Activated T-cell treated with anti-CD3 and anti-CD28 coated beads, Interleukin-2, amount 50 U/mL, for 24 hours (primary cell): ENCODE results near the gene TPD52L2.

Experiments used
- DNase-seq: peaks from one replicate; pipeline ENCODE4 v3.0.0-alpha.2; 2020
- H3K27ac Mint-ChIP-seq: 2 replicates; pipeline ENCODE4 v1.8.0; 2020; ENCODE audit warnings: mild to moderate bottlenecking, mixed read lengths
- H3K27me3 Mint-ChIP-seq: 2 replicates; pipeline ENCODE4 v1.8.0; 2020; ENCODE audit warnings: mixed read lengths
- H3K36me3 Mint-ChIP-seq: 2 replicates; pipeline ENCODE4 v1.8.0; 2020; ENCODE audit warnings: low read depth, mixed read lengths
- H3K4me1 Mint-ChIP-seq: 2 replicates; pipeline ENCODE4 v1.8.0; 2020; ENCODE audit warnings: low read depth, mixed read lengths
- H3K4me3 Mint-ChIP-seq: 2 replicates; pipeline ENCODE4 v1.8.0; 2020; ENCODE audit warnings: mild to moderate bottlenecking, moderate library complexity, mixed read lengths
- H3K9me3 Mint-ChIP-seq: 2 replicates; pipeline ENCODE4 v1.8.0; 2020; ENCODE audit warnings: mixed read lengths

The TPD52L2 gene

DNA sequence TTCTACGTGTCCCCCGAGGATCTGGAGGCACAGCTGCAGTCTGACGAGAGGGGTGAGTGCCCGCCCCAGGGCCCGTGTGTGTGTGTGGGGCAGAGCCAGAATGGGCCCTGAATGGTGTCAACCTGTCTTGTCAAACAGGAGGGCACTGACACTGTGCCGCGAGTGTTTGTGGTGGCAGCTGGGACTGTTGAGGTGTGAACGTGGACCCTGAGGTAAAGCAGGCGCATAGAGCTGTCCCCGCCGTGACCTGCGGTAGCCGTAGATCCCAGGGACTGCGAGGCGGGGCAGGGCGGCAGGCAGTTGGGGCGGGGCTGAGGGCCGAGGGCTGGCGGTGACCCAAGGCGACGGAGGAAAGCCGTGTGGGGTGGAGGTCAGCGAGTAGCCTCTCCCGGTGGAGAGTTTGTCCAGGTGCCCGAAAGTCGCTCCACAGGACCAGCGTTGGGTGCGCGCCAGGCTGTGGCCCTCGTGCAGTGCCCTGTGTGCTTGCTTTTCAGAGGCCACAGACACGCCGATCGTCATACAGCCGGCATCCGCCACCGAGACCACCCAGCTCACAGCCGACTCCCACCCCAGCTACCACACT is 66.0 kb downstream of the TPD52L2 start:
- Mint-ChIP-seq H3K4me1 (peaks cover 3% of the 10 kb centered on the region), H3K36me3 (peaks cover 96% of the 10 kb centered on the region), H3K27ac (peak overlapping the region; percentile 44), H3K27me3 (no peaks in the 10 kb centered on the region), H3K4me3 (no peak overlapping the region), H3K9me3 (no peaks in the 10 kb centered on the region)
- no peak for DNase-seq

DNA sequence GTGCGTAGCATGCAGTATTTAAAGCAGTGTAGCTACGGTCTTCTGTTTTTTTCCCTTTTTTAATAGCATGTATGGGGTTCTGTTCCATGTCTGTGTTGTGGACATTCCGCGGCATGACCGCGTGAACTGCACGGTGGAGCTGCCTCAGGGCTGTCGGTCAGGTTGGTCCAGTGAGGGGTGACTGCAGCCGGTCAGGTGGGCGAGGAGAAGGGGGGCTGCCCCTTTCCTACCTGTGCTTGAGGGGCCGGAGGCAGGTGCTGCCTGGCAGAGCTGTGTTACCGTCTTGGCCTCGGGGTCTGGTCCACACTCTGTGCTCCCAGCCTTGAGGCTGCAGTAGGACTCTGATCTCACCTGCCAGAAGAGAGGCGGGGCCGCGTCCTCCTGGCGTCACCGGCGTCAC is 66.7 kb downstream of the TPD52L2 start:
- no peak overlapping the region for H3K4me3 Mint-ChIP-seq
- H3K4me1 Mint-ChIP-seq = no peaks in the 10 kb centered on the region
- no peak for DNase-seq
- no peaks in the 10 kb centered on the region for H3K27me3 Mint-ChIP-seq
- H3K27ac Mint-ChIP-seq = no peak overlapping the region
- H3K36me3 Mint-ChIP-seq = peaks cover 96% of the 10 kb centered on the region
- no peaks in the 10 kb centered on the region for H3K9me3 Mint-ChIP-seq

DNA sequence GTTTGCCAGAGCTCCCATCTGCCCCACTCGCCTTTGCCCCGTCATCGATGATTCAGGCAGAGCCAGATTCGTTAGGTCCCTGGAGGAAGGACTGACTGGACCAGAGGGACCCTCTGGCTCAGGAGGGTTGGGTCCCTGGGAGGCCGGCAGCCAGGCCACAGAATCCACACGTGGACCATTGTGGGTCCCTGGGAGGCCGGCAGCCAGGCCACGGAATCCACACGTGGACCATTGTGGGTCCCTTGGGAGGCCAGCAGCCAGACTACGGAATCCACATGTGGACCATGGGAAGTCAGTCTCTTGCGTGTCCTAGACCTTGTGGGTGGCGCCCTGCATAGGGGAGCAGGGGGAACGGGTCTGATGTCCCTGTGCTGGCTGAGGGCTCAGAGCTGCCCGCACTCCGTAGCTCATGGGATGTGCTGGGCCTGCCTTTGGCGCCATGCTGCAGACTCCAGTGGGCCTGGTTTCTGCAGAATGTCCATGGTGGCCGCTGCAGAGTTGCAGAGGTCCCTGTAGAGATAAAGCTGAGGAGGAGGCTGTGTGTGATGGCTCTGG is 67.6 kb downstream of the TPD52L2 start:
- DNase-seq = no peak
- Mint-ChIP-seq H3K9me3 (no peaks in the 10 kb centered on the region), H3K27me3 (no peaks in the 10 kb centered on the region), H3K4me3 (no peak overlapping the region), H3K27ac (no peak overlapping the region), H3K4me1 (no peaks in the 10 kb centered on the region), H3K36me3 (peaks cover 92% of the 10 kb centered on the region)

GRCh38 chr20:63933646-63934045 is 68.6 kb downstream of the TPD52L2 start:
- DNase-seq = no peak
- Mint-ChIP-seq H3K4me1 (no peaks in the 10 kb centered on the region), H3K27me3 (no peaks in the 10 kb centered on the region), H3K9me3 (no peaks in the 10 kb centered on the region), H3K36me3 (peaks cover 86% of the 10 kb centered on the region), H3K27ac (no peak overlapping the region), H3K4me3 (no peak overlapping the region)

DNA sequence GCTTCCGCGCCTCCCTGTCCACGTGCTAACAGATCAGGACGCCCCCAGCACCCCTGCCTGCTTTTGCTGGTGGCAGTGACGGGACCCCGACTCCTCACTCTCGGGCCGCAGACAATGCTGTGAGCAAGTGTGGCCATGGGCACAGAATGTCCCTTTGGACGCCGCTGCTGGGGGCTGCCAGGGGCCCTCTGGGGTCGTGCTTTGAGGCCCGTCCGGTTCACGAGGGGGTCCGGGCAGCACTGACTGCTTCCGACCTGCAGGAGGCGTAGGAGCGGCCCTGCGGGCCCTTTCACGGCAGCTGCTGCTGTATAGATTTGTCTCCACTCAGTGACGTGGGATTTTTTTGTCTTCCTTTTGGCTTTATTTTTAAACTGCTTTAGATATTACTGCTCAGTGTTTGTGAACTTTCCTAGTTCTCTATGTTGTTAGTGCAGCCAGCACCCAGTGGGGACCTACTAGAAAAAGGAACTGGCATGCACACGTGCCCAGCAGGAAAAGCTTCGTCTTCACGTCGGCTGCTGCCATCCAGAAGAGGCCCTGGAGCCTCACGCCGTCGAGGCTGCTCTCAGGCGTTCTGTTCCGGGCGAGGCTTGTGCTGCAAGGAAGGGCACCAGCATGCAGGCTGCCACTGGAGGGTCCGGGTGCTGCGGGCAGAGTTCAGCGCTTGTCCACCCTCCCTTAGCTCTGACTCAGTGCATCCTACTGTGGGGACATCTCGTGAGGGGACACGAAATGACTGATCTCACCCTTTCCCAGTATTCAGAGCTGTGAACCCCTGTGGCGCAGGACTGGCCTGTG is 69.4 kb downstream of the TPD52L2 start:
- no peaks in the 10 kb centered on the region for H3K4me1 Mint-ChIP-seq
- DNase-seq = no peak
- no peaks in the 10 kb centered on the region for H3K27me3 Mint-ChIP-seq
- no peak overlapping the region for H3K4me3 Mint-ChIP-seq
- peak overlapping the region; percentile 11 for H3K27ac Mint-ChIP-seq
- peaks cover 80% of the 10 kb centered on the region for H3K36me3 Mint-ChIP-seq
- H3K9me3 Mint-ChIP-seq = no peaks in the 10 kb centered on the region

DNA sequence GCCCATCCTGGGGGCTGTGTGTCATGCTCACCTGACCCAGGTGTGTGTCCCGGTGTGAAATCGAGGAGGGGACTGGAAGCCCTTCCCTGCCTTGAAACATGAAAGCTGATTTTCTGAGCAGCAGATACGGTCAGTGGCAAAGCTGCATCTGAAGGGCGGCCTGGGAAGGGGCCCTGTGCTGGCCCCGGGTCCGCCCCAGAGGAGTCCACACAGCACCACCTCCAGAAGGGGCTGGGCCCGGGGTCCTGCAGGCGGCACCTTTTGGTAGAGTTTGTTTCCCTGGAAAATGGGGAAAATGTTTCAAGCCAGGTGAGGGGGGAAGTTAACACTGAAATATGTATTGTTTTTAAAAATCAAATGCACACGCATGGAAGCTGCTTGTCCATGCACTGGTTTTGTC is 70.4 kb downstream of the TPD52L2 start:
- no peak for DNase-seq
- Mint-ChIP-seq H3K27ac (no peak overlapping the region), H3K4me3 (no peak overlapping the region), H3K4me1 (no peaks in the 10 kb centered on the region), H3K9me3 (no peaks in the 10 kb centered on the region), H3K36me3 (peaks cover 75% of the 10 kb centered on the region), H3K27me3 (no peaks in the 10 kb centered on the region)

DNA sequence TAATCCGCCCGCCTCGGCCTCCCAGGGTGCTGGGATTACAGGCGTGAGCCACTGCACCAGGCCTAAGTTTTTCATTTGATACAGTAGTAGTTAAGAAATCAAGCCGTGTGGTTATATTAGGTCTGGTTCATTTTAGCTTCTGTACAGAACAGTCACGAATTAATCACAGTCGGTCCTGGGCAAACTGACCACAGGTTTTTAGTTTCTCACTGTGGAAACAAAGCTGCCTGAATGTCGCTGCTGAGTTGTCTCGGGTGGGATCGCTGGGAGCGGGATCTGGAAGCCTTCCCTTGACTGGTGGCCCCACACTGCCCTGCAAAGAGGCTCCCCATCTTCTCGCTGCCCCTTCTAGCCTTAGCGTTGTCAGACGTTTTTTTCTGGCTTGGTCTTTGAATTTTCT is 72.5 kb downstream of the TPD52L2 start:
- DNase-seq = no peak
- peaks cover 65% of the 10 kb centered on the region for H3K36me3 Mint-ChIP-seq
- no peak overlapping the region for H3K27ac Mint-ChIP-seq
- no peaks in the 10 kb centered on the region for H3K27me3 Mint-ChIP-seq
- peaks cover 10% of the 10 kb centered on the region for H3K4me1 Mint-ChIP-seq
- H3K9me3 Mint-ChIP-seq = no peaks in the 10 kb centered on the region
- no peak overlapping the region for H3K4me3 Mint-ChIP-seq

DNA sequence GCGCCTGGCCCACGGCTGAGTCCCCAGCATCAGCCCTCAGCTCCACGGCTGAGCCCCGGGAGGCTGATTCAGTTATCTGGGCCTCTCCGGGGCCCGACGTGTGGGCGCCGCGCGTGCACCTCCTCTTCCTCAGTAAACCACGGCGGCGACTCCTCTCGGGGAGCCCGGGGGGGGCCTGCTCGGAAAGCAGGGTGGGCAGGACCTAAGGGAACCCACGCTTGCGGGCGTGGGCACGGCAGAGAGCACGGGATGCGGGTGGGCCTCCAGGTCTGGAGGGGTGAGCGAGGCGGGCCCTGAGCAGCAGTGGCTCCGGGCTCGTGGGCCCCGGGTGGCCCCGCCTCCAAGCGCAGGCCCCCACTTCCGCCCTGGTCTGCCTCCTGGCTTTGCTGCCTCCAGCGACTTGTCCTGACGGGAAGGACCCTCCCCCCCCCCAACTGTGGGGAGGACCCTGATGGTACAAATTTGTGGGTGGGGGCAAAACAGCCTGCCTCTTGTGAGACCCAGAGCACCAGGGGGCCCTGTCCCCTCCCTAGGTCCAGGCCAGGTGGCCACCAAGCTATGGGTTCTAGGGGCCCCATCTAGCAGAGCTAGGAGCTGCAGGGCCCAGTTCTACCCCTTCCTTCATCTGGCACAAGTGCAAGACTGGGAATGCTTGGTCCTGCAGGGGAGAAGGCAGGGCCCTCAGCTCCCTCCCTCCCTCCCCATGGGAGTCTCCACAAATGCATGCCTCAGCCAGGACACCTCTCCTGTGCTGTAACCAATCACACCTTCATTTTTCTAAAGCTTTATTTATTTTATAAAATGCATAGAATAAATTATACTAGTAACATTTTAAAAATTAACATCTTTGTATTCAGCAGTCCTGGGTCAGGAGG is 74.2 kb downstream of the TPD52L2 start:
- Mint-ChIP-seq H3K27ac (no peak overlapping the region), H3K9me3 (no peaks in the 10 kb centered on the region), H3K36me3 (peaks cover 60% of the 10 kb centered on the region), H3K4me3 (no peak overlapping the region), H3K4me1 (peaks cover 13% of the 10 kb centered on the region), H3K27me3 (no peaks in the 10 kb centered on the region)
- DNase-seq = peak; percentile 32

- H3K27me3 Mint-ChIP-seq = no peaks in the 10 kb centered on the region
- no peaks in the 10 kb centered on the region for H3K9me3 Mint-ChIP-seq
- no peak overlapping the region for H3K27ac Mint-ChIP-seq
- H3K4me1 Mint-ChIP-seq = peaks cover 13% of the 10 kb centered on the region
- DNase-seq = no peak
- H3K36me3 Mint-ChIP-seq = peaks cover 55% of the 10 kb centered on the region
- no peak overlapping the region for H3K4me3 Mint-ChIP-seq
Observed at GRCh38 chr20:63940071-63940471, 75.0 kb downstream of the TPD52L2 start.

GRCh38 chr20:63940472-63941266 is 75.6 kb downstream of the TPD52L2 start:
- H3K4me1 Mint-ChIP-seq = peaks cover 13% of the 10 kb centered on the region
- H3K4me3 Mint-ChIP-seq = no peak overlapping the region
- no peaks in the 10 kb centered on the region for H3K9me3 Mint-ChIP-seq
- H3K36me3 Mint-ChIP-seq = peaks cover 55% of the 10 kb centered on the region
- peak overlapping the region; percentile 71 for H3K27ac Mint-ChIP-seq
- DNase-seq = no peak
- no peaks in the 10 kb centered on the region for H3K27me3 Mint-ChIP-seq
